ENCODE results near the gene DNALI1.
"Not testable (repeated sequence)": the region's sequence is repeated elsewhere in the genome, so short reads cannot be mapped to it uniquely, and the experiment has no call there.

DNALI1 gene

DNA sequence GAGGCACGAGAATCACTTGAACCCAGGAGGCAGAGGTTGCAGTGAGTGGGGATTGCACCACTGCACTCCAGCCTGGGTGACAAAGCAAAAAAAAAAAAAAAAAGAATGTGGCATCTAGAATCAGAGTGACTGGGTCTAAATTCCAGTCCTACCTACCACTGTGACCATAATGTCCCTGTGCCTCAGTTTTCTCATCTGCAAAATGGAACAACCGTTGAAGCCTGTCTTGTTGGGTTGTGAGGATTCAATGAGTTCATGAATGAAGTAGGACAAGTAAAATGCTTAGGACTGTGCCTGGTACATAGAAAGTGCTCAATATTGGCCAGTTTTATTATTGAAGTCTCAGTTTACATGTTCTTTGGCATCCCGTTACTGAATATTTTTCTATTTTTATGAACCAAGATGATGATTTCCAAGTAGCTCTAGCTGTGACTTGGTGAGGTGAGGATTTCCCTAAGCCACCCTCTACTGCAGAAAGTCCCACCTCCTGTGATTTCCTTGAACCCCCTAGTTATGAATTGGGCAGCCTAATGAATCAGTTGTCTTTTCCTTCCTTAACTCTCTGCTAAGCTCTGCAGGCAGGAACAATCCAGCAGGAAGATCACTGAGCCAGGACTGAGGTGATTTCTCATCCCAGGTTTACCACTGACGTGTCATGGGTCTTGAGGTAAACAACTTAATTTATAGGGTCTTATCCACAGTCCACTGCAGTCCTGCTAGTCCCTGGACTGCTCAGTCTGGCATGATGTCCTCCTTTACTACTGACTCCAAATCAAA, 23.2 kb upstream of the DNALI1 start:
- no peak for TF ChIP-seq TAF1 (IDR thresholded peaks at IDR 0.05; ENCODE audit: borderline replicate concordance, low read depth, low read length)
- TF ChIP-seq POLR2A (IDR thresholded peaks at IDR 0.05; ENCODE audit: low read depth, low read length) = no peak
- no peak for TF ChIP-seq POLR2AphosphoS5 (IDR thresholded peaks at IDR 0.05; ENCODE audit: low read depth, low read length)
- FAIRE-seq (no peak), DNase-seq (ENCODE audit: insufficient read length) (no peak)

DNA sequence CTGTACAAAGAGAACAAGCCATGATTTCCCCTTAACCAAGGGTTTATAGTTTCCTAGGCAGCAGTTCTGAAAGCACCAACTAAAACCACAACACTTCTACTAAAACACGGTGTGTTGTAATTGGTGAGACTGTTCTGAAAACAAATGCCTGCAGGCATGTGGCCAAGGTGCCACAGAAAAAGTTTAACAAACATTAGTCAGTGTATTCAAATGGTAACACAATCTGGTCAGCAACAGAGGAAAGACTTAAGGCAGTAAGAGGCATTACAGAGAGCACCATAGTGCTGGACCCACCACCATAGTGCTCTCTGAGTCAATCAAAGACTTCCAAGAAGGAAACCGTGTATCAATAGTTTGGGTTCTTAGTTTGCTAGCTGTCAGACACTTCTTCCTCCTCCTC, 19.4 kb upstream of the DNALI1 start:
- DNase-seq (ENCODE audit: insufficient read length) (no peak), FAIRE-seq (no peak)
- TF ChIP-seq POLR2A (IDR thresholded peaks at IDR 0.05; ENCODE audit: low read depth, low read length) = no peak
- no peak for TF ChIP-seq POLR2AphosphoS5 (IDR thresholded peaks at IDR 0.05; ENCODE audit: low read depth, low read length)
- no peak for TF ChIP-seq TAF1 (IDR thresholded peaks at IDR 0.05; ENCODE audit: borderline replicate concordance, low read depth, low read length)

DNA sequence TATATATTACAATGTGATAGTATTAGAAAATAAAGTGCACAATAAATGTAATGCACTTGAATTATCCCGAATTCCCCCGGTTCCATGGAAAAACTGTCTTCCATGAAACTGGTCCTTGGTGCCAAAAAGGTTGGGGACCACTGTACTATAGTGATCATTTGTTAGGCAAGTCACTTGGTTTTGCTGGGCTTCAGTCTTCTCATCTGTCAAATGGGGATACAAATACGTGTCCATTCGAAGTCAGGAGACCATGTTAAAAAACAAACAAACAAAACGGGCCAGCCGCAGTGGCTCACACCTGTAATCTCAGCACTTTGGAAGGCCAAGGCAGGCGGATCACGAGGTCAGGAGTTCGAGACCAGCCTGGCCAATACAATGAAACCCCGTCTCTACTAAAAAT, 17.6 kb upstream of the DNALI1 start:
- DNase-seq (ENCODE audit: insufficient read length); FAIRE-seq: not testable (repeated sequence)

DNA sequence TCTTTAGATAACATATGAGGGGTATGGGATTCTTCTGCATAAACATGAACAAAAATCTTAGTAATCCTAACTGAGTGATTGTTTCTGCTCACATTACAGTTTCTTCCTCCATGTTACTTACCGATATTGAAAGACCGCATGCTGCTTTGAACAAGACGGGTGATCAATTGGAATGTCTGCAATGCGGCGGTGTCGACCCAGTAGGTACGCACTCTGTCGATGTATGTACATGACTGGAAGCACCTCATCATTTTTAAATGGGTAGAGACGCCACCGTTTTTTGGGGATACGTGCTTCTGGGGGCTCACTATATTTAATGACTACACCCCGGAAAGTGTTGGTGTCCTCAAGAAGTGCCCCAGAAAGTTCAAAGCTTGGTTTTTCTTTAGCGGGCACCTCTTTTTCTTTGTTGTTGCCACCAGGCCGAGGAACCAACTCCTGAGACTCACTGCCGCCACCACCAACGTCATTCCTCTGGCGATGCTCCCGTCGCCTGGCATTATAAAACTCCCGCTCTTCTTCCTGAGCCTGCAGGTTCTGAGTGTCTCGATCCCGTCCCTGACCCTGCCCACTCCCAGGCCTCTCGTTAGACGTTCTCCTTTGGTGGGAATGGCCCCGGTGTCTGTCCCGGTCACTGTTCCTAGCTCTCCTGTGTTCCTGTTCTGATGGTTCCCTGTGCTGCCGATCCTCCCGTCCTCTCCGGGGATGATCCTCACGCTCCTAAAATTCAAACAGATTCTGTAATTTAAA, 16.5 kb upstream of the DNALI1 start:
- DNase-seq (ENCODE audit: insufficient read length) = no peak
- FAIRE-seq = no peak
- TF ChIP-seq POLR2AphosphoS5 (IDR thresholded peaks at IDR 0.05; ENCODE audit: low read depth, low read length) (no peak), TAF1 (IDR thresholded peaks at IDR 0.05; ENCODE audit: borderline replicate concordance, low read depth, low read length) (no peak), POLR2A (IDR thresholded peaks at IDR 0.05; ENCODE audit: low read depth, low read length) (no peak)

DNA sequence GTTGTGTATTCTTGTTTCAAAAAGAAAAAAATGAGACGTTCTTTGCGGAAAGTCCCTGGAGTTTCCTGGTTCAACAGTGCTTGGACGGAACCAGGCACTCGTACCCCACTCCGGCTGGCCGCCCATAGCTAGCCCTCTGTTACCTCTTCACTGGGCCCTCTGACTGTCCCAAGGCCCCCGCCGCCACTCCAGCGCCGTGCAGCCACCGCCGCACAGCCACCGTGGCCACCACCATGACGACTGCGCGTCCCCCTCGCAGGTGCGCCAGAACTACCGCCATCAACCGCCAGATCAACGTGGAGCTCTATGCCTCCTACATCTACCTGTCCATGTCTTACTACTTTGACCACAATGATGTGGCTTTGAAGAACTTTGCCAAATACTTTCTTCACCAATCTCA, 12.2 kb upstream of the DNALI1 start:
- TF ChIP-seq POLR2A (IDR thresholded peaks at IDR 0.05; ENCODE audit: low read depth, low read length) = no peak
- TF ChIP-seq POLR2AphosphoS5 (IDR thresholded peaks at IDR 0.05; ENCODE audit: low read depth, low read length) = peak; percentile 38; the same call in 1 of the 2 replicates
- TF ChIP-seq TAF1 (IDR thresholded peaks at IDR 0.05; ENCODE audit: borderline replicate concordance, low read depth, low read length) = no peak
- DNase-seq (ENCODE audit: insufficient read length) (no peak), FAIRE-seq (no peak)

DNA sequence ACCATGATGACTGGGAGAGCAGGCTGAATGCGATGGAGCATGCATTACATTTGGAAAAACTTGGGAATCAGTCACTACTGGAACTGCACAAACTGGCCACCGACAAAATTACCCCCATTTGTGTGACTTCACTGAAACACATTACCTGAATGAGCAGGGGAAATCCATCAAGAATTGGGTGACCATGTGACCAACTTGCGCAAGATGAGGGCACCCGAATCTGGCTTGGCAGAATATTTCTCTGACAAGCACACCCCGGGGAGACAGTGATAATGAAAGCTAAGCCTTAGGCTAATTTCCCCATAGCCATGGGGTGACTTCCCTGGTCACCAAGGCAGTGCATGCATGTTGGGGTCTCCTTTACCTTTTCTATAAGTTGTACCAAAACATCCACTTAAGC, 11.7 kb upstream of the DNALI1 start:
- DNase-seq (ENCODE audit: insufficient read length) (no peak), FAIRE-seq (no peak)
- TF ChIP-seq POLR2A (IDR thresholded peaks at IDR 0.05; ENCODE audit: low read depth, low read length) = no peak
- no peak for TF ChIP-seq TAF1 (IDR thresholded peaks at IDR 0.05; ENCODE audit: borderline replicate concordance, low read depth, low read length)
- TF ChIP-seq POLR2AphosphoS5 (IDR thresholded peaks at IDR 0.05; ENCODE audit: low read depth, low read length) = no peak

DNA sequence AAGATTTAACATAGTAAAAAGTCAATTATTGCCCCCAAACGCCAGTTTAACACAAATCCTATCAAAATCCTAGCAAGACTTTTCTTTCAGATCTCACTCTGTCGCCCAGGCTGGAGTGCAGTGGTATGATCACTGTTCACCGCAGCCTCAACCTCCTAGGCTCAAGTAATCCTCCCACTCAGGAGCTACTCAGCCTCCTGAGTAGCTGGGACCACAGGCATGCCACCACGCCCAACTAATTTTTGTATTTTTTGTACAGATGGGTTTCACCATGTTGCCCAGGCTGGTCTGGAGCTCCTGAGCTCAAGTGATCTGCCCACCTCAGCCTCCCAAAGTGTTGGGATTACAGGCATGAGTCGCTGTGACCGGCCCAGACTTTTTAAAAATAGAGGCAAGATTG, 7.4 kb upstream of the DNALI1 start:
- DNase-seq (ENCODE audit: insufficient read length) (no peak), FAIRE-seq (peak; percentile 48)
- TF ChIP-seq TAF1 (IDR thresholded peaks at IDR 0.05; ENCODE audit: borderline replicate concordance, low read depth, low read length) (no peak), POLR2AphosphoS5 (IDR thresholded peaks at IDR 0.05; ENCODE audit: low read depth, low read length) (no peak), POLR2A (IDR thresholded peaks at IDR 0.05; ENCODE audit: low read depth, low read length) (no peak)

DNA sequence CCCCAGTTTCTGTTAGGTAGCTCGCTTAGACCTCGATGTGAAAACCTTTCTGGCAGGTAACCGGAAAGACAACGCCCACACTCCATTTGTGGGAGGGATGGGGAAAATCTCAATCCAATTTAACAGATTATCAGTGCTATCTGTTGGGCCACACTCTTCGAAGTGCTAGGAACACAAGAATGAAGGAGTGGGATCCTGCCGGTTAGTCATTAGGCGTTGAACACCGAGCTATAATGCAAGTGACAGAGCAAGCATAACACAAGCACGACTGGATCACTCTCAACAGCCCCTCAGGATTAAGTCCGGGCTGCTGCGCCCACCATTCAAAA, 3.2 kb upstream of the DNALI1 start:
- no peak for DNase-seq (ENCODE audit: insufficient read length)
- FAIRE-seq = no peak
- TF ChIP-seq POLR2AphosphoS5 (IDR thresholded peaks at IDR 0.05; ENCODE audit: low read depth, low read length) (no peak), POLR2A (IDR thresholded peaks at IDR 0.05; ENCODE audit: low read depth, low read length) (no peak), TAF1 (IDR thresholded peaks at IDR 0.05; ENCODE audit: borderline replicate concordance, low read depth, low read length) (no peak)

DNA sequence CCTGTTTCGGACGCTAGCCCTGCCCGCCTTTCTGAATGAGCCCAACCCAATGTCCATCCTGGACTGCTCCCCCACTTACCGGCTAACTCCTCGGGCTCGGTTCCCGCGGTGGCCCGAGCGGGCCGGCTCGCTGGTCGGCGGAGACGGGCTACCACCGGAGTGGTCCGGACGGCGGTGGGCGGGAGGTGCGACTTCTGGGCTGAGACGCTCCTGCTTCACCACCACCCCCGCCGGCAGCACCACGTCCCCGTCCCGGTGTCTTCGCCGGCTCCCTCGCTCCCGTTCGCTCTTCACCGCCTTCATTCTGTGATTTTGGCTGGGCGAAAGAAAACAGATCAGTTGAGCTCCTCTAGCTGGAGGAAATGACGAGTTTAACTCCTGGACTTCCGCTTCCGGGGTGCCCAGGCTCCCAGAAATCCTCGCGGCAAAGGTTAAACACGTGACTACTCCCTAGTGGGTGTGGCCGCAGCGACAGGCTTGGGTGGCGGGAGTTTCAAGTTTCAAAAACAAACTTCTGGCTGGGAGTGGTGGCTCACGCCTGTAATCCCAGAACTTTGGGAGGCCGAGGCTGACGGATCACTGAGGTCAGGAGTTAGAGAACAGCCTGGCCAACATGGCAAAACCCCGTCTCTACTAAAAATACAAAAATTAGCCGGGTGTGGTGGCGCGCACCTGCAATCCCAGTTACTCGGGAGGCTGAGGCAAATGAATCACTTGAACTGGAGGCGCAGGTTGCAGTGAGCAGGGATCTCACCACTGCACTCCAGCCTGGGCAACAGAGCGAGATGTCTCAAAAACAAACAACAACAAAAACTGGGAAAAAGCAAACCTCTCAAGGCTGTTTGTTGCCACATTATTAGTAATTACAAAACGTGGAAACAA, 2.6 kb upstream of the DNALI1 start, which contains the start of gene SNIP1:
TSS of gene SNIP1 (minus strand) at position 367 of the 882 bp plus-strand sequence. CDS start at position 303, 64 bp downstream.
- FAIRE-seq (peak; percentile 93), DNase-seq (ENCODE audit: insufficient read length) (peak; percentile 92)
- TF ChIP-seq POLR2A (IDR thresholded peaks at IDR 0.05; ENCODE audit: low read depth, low read length) (peak; percentile 87), POLR2AphosphoS5 (IDR thresholded peaks at IDR 0.05; ENCODE audit: low read depth, low read length) (peak; percentile 89), TAF1 (IDR thresholded peaks at IDR 0.05; ENCODE audit: borderline replicate concordance, low read depth, low read length) (peak; percentile 61; the same call in 1 of the 2 replicates)

DNA sequence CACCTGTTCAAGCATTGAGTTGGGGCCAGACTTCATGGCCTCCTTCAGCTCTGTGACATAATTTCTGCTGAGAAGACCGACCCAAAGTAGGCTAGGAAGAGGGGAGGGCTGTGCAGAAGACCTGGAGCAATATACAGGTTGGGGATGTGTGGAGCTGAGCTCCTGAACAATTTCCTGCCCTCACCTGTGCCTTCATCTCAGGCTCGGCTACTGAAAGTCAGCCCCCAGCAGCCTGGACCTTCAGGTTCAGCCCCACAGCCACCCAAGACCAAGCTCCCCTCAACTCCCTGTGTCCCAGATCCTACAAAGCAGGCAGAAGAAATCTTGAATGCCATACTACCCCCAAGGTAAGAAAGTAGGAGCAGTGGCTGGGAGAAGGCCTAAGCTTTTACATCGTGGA, 662 bp downstream of the DNALI1 start:
- no peak for FAIRE-seq
- TF ChIP-seq POLR2AphosphoS5 (IDR thresholded peaks at IDR 0.05; ENCODE audit: low read depth, low read length) = no peak
- no peak for TF ChIP-seq TAF1 (IDR thresholded peaks at IDR 0.05; ENCODE audit: borderline replicate concordance, low read depth, low read length)
- TF ChIP-seq POLR2A (IDR thresholded peaks at IDR 0.05; ENCODE audit: low read depth, low read length) = no peak
- DNase-seq (ENCODE audit: insufficient read length) = no peak

DNA sequence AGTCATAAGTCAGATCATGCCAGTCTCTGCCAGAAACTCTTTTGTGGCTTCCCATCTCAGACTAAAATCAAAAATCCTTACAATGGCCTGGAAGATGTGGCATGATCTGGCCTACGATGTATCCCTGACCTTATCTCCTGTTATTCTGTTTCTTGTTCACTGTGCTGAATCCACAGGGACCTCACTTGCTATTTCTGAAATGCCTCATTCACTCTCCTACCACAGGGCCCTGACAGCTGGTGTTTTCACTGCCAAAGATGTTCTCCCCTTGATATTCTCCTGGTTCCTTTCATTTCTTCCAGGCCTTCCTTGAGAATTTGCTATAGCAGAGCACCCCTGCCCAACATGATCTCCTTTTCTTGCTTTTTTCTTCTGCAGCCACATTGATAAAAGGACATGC, 1.7 kb downstream of the DNALI1 start:
- TF ChIP-seq TAF1 (IDR thresholded peaks at IDR 0.05; ENCODE audit: borderline replicate concordance, low read depth, low read length) = no peak
- no peak for TF ChIP-seq POLR2A (IDR thresholded peaks at IDR 0.05; ENCODE audit: low read depth, low read length)
- no peak for TF ChIP-seq POLR2AphosphoS5 (IDR thresholded peaks at IDR 0.05; ENCODE audit: low read depth, low read length)
- no peak for FAIRE-seq
- DNase-seq (ENCODE audit: insufficient read length) = no peak

Data from GM12892 (cell line).